ENCODE results near the gene ZFP69B.

Gene ZFP69B

GRCh38 chr1:40462956-40463590, 12.8 kb downstream of the ZFP69B start:
- no peaks in the 10 kb centered on the region for H3K9me2 ChIP-seq (ENCODE audit: low read depth, low read length)
- TF ChIP-seq CTCF (IDR thresholded peaks at IDR 0.05; ENCODE audit: low read length) (no peak), EZH2 (IDR thresholded peaks at IDR 0.05; ENCODE audit: borderline replicate concordance, low read length) (no peak)
- H4K20me1 ChIP-seq (ENCODE audit: insufficient read depth, low read length) = no peaks in the 10 kb centered on the region
- no peaks in the 10 kb centered on the region for H3K27me3 ChIP-seq (ENCODE audit: insufficient read depth, low read length)
- H3K27ac ChIP-seq (ENCODE audit: low read depth, low read length, poor library complexity, severe bottlenecking) = no peak overlapping the region
- H3F3A ChIP-seq (ENCODE audit: insufficient read depth, low read length) = no peaks in the 10 kb centered on the region; the same call in 1 of the 2 replicates
- no peak overlapping the region for H3K4me3 ChIP-seq (ENCODE audit: low read depth, low read length, poor library complexity, severe bottlenecking)
- no peak overlapping the region for H3K4me2 ChIP-seq (ENCODE audit: low read length)
- H3K4me1 ChIP-seq (ENCODE audit: insufficient read depth, low read length, severe bottlenecking) = no peaks in the 10 kb centered on the region
- no peak overlapping the region for H2AFZ ChIP-seq (ENCODE audit: low read length)
- peaks cover 65% of the 10 kb centered on the region for H3K9me3 ChIP-seq (ENCODE audit: low read length)
- H3K79me2 ChIP-seq (ENCODE audit: insufficient read depth, low read length) = no peaks in the 10 kb centered on the region
- peaks cover 42% of the 10 kb centered on the region for H3K36me3 ChIP-seq (ENCODE audit: insufficient read depth, low read length)
- H3K9ac ChIP-seq (ENCODE audit: low read length) = no peak overlapping the region

GRCh38 chr1:40469327-40469726, 19.1 kb downstream of the ZFP69B start:
- H3K4me3 ChIP-seq (ENCODE audit: low read depth, low read length, poor library complexity, severe bottlenecking) = no peak overlapping the region
- TF ChIP-seq EZH2 (IDR thresholded peaks at IDR 0.05; ENCODE audit: borderline replicate concordance, low read length) = no peak
- no peak for TF ChIP-seq CTCF (IDR thresholded peaks at IDR 0.05; ENCODE audit: low read length)
- H3K36me3 ChIP-seq (ENCODE audit: insufficient read depth, low read length) = no peaks in the 10 kb centered on the region
- no peaks in the 10 kb centered on the region for H3K9me2 ChIP-seq (ENCODE audit: low read depth, low read length)
- no peak overlapping the region for H3K27ac ChIP-seq (ENCODE audit: low read depth, low read length, poor library complexity, severe bottlenecking)
- no peak overlapping the region for H3K9ac ChIP-seq (ENCODE audit: low read length)
- H3K27me3 ChIP-seq (ENCODE audit: insufficient read depth, low read length) = no peaks in the 10 kb centered on the region
- no peak overlapping the region for H3K4me2 ChIP-seq (ENCODE audit: low read length)
- no peaks in the 10 kb centered on the region for H3K4me1 ChIP-seq (ENCODE audit: insufficient read depth, low read length, severe bottlenecking)
- H2AFZ ChIP-seq (ENCODE audit: low read length) = no peak overlapping the region
- no peaks in the 10 kb centered on the region for H3K79me2 ChIP-seq (ENCODE audit: insufficient read depth, low read length)
- H3F3A ChIP-seq (ENCODE audit: insufficient read depth, low read length) = no peaks in the 10 kb centered on the region
- no peaks in the 10 kb centered on the region for H4K20me1 ChIP-seq (ENCODE audit: insufficient read depth, low read length)
- H3K9me3 ChIP-seq (ENCODE audit: low read length) = peaks cover 45% of the 10 kb centered on the region

DNA sequence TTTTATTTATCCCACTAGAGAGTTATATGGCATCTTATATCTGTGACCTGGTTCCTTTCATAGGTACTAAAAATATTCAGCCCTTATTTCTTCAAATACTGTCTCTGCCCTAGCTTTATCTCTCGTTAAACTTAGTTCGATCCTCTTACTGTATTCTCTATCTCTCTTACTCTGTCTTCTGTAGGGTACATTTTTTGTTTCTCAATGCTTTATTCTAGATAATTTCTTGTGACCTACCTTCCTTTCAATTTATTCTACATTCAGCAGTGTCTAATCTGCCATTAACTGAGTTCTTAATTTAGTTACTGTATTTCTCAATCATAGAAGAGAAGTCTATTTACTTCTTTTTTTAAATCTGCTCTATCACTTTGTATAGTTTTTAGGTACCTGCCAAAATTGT, 25.0 kb downstream of the ZFP69B start:
- Histone ChIP-seq H3K27me3 (ENCODE audit: insufficient read depth, low read length) (no peaks in the 10 kb centered on the region), H3F3A (ENCODE audit: insufficient read depth, low read length) (no peaks in the 10 kb centered on the region), H3K9me2 (ENCODE audit: low read depth, low read length) (no peaks in the 10 kb centered on the region), H3K4me2 (ENCODE audit: low read length) (no peak overlapping the region), H3K79me2 (ENCODE audit: insufficient read depth, low read length) (no peaks in the 10 kb centered on the region), H3K4me3 (ENCODE audit: low read depth, low read length, poor library complexity, severe bottlenecking) (no peak overlapping the region), H3K9me3 (ENCODE audit: low read length) (peaks cover 17% of the 10 kb centered on the region), H3K4me1 (ENCODE audit: insufficient read depth, low read length, severe bottlenecking) (peaks cover 15% of the 10 kb centered on the region), H3K27ac (ENCODE audit: low read depth, low read length, poor library complexity, severe bottlenecking) (no peak overlapping the region), H2AFZ (ENCODE audit: low read length) (no peak overlapping the region), H3K9ac (ENCODE audit: low read length) (no peak overlapping the region), H4K20me1 (ENCODE audit: insufficient read depth, low read length) (no peaks in the 10 kb centered on the region), H3K36me3 (ENCODE audit: insufficient read depth, low read length) (no peaks in the 10 kb centered on the region)
- TF ChIP-seq EZH2 (IDR thresholded peaks at IDR 0.05; ENCODE audit: borderline replicate concordance, low read length) (no peak), CTCF (IDR thresholded peaks at IDR 0.05; ENCODE audit: low read length) (no peak)
